Omental fat pad (tissue), 4 donors: Measurements from ENCODE around the gene VOPP1. TPM values are rescaled to one million over a fixed set of nuclear protein-coding genes. Genes with fewer than 3 reads are reported as not detected.

Experiments used
- ATAC-seq: fragments of 150-250 bp; one replicate; pipeline ENCODE4 v1.9.1; 2016; ENCODE audit warnings: mild to moderate bottlenecking, moderate library complexity; ENCODE audit not compliant: low FRiP score
- DNase-seq: peaks from one replicate; pipeline ENCODE4 v3.0.0-alpha.2; 2019; ENCODE audit warnings: low spot score
- CTCF ChIP-seq, 3 donors: fragments of 450-650 bp; IDR thresholded peaks; one replicate each; pipeline ENCODE4 v1.5.1; 2016 to 2017; ENCODE audit warnings: antibody characterized with exemption in 3 of 3, mild to moderate bottlenecking in 3 of 3, moderate library complexity in 2 of 3
- total RNA-seq, 4 donors: library from RNA; depleted of rRNA; stranded (reverse); fragments of >200 nt; gene quantifications; one replicate each; pipeline ENCODE4 v1.1.0, GENCODE V29; 2016

VOPP1 gene
- total RNA-seq, 4 donors from 2014 or later, result 31.3 to 64.0 (median 57.9) TPM

DNA sequence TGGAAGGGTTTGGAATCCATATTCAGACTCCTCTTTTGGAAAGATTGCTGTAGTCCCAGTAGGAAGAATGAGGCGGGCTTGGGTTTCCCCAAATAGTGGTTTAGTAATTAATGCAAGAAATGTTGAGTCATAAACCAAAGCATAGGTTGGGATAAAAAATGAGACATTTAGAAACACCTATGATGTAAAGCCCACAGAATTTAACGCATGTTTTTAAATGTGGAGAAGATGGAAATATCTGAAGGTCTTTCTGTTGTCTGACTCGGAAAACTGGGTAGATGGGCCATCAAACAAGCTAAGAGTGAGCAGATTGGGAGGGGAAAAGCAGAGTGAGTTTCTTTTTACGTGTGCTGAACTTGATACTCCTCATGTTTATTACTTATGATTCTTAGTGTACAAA is 145.0 kb downstream of the VOPP1 start:
- no peak for DNase-seq
- ATAC-seq, result no peak
- TF ChIP-seq CTCF (IDR thresholded peaks at IDR 0.05), result no peak

GRCh38 chr7:55426676-55427075 is 145.6 kb downstream of the VOPP1 start:
- no peak for ATAC-seq
- TF ChIP-seq CTCF (IDR thresholded peaks at IDR 0.05), result no peak
- DNase-seq, result no peak

- no peak for DNase-seq
- ATAC-seq, result no peak
- TF ChIP-seq CTCF (IDR thresholded peaks at IDR 0.05), result no peak
Measured at GRCh38 chr7:55425141-55425752, 147.1 kb downstream of the VOPP1 start.

DNA sequence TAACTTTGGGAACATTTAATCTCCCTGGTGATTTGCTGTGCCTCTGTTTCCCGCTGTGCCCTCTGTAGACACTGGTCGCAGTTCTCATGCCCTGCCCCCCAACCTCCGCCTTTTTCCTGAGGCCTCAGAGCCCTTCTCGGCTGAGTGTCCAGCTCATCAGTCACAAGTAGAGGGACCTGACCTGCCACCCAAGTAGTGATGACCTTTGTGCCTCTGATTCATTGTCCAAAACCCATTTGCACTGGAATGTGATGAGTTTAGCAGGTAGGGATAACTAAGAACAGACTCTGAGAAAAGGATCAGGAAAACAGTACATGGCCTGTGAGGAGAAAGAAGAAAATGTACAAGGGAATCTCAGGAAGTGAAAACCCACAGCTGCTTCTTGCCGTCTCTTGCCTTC is 148.4 kb downstream of the VOPP1 start:
- no peak for DNase-seq
- no peak for ATAC-seq
- TF ChIP-seq CTCF (IDR thresholded peaks at IDR 0.05), result no peak

GRCh38 chr7:55423277-55423711 is 149.0 kb downstream of the VOPP1 start:
- no peak for TF ChIP-seq CTCF (IDR thresholded peaks at IDR 0.05)
- ATAC-seq (no peak), DNase-seq (no peak)

Other genes with a start within 250 kb of the VOPP1 start
- 10 to 100 TPM; 12.6 to 23.3 (median 18.6) TPM for gene LANCL2, start 207.2 kb downstream of the VOPP1 start, total RNA-seq